A549 (cell line): ENCODE measurements around the gene GAS7.

Experiments used
- CTCF ChIP-seq: fragments of >200 bp; sonication (Bioruptor Twin); formaldehyde crosslinking; IDR thresholded peaks from 3 replicates; pipeline ENCODE4 v1.5.1; 2016
- EHMT2 ChIP-seq: fragments of 200-600 bp; sonication (generic); IDR thresholded peaks from 2 replicates; pipeline ENCODE4 v1.6.1; 2016; ENCODE audit warnings: antibody characterized with exemption, low read depth, mild to moderate bottlenecking, moderate library complexity
- MAFK ChIP-seq: fragments of 450-650 bp; IDR thresholded peaks from 2 replicates; pipeline ENCODE4 v1.6.1; 2014; ENCODE audit not compliant: partially characterized antibody
- MAX ChIP-seq: IDR thresholded peaks from 2 replicates; pipeline ENCODE4 v1.6.1; 2012
- NFE2L2 ChIP-seq: fragments of 150-350 bp; conservative IDR thresholded peaks from 2 replicates; pipeline ENCODE4 v1.6.1; 2014; ENCODE audit warnings: low read length
- PBX3 ChIP-seq: IDR thresholded peaks from 2 replicates; pipeline ENCODE4 v1.6.1; 2012
- PHF8 ChIP-seq: fragments of 200-600 bp; sonication (generic); IDR thresholded peaks from 2 replicates; pipeline ENCODE4 v1.6.1; 2016; ENCODE audit warnings: low read depth, mild to moderate bottlenecking, antibody characterized with exemption, moderate library complexity, borderline replicate concordance
- POLR2A ChIP-seq: IDR thresholded peaks from 2 replicates; pipeline ENCODE4 v1.6.1; 2012; ENCODE audit warnings: mild to moderate bottlenecking, low read length
- REST ChIP-seq: fragments of 200-600 bp; sonication (generic); IDR thresholded peaks from 2 replicates; pipeline ENCODE4 v1.6.1; 2016; ENCODE audit warnings: antibody characterized with exemption, mild to moderate bottlenecking, moderate library complexity
- SMC3 ChIP-seq: fragments of >200 bp; sonication (Bioruptor Twin); formaldehyde crosslinking; IDR thresholded peaks from 3 replicates; pipeline ENCODE4 v1.6.1; 2018; ENCODE audit warnings: inconsistent platforms
- USF2 ChIP-seq: fragments of 450-650 bp; IDR thresholded peaks from 2 replicates; pipeline ENCODE4 v1.6.1; 2014; ENCODE audit warnings: antibody characterized with exemption
- ZFP36 ChIP-seq: fragments of 450-650 bp; IDR thresholded peaks from 2 replicates; pipeline ENCODE4 v1.6.1; 2014; ENCODE audit warnings: borderline replicate concordance; ENCODE audit not compliant: partially characterized antibody

GRCh38 chr17:10211666-10212065, 13.3 kb upstream of the GAS7 start:
- TF ChIP-seq CTCF (no peak), MAX (no peak), MAFK (no peak), EHMT2 (no peak), PHF8 (no peak), SMC3 (no peak), NFE2L2 (no peak), REST (no peak), ZFP36 (no peak), POLR2A (no peak), PBX3 (no peak), USF2 (no peak)
